RPMI8226 (cell line): Measurements from ENCODE around the gene MYO5B.

Source experiments
- DNase-seq: peaks from one replicate; pipeline ENCODE4 v3.0.0-alpha.2; 2015

MYO5B gene

DNA sequence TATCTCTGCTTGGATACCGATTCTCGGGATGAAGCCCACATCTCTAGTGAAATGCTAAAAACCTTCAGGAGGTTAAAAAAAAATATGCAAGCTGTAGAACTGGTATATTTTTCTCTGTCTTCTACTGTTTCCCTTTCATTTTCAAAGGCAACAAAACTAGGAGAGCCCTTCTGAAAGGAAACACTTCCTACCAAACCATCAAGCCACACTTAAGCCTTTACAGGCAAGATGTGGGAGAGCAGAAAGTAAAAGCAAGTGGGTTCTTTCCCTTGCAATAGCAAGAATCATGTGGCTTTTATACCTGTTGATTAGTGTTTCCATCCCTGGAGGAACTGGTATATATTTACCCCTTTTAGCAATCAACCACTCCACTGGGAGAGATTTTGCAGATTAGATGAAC lies 233.7 kb downstream of the MYO5B start:
- no peak for DNase-seq

DNA sequence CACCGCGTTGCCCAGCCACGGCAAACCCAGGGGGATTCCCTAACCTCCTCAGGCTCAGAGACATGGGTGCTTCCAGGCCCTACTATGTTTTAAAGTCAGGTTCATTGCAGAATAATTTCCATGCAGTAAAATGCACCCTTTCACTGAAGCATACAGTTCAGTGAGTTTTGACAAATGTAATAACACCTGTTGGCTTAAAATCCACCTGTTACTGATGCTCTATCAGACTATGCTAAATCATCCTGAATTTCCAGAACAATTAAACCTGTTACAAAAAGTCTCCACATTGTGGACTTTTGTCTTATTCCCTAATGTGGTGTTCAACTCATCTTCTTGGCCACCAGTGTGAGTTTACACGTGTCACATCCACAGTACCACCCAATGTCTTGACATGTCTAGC lies 234.6 kb downstream of the MYO5B start:
- DNase-seq: no peak

DNA sequence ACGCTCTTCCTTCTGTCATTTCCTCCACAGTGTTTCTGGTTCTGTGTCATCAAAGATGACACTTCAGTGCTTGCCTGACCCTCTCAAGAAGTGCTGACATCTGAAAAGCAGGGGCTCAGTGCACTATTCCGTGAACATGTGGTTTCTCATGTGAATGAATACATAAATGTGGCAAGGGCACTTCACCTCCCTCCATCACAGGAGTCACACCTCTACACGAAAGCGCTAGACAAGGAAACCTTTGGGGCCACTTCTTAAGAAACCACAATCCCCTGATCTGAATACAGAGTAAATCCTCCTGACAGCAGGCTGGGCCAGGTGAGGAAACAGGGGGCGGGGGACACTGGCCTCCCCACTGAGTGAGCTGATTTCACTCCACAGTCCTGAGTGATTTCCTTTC lies 235.8 kb downstream of the MYO5B start:
- peak; percentile 23 for DNase-seq

DNA sequence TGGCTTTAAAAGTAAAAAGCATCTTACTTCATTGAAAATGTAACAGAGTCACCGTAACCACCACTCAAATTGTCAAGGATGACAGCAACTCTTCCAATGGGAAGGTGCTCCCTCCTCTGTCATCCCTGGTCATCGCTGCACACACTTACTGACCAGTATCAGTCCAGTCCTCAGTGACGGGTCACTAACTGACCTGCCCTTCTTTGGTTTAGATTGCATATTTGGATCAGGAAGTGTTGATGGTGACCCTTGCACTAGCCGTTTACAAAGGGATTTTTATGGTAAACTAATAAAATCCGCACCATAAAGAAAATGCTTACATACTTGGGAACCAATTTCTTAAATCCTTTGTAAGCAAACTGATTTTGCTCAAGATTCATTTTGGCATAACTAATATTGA lies 239.7 kb downstream of the MYO5B start:
- DNase-seq: no peak

DNA sequence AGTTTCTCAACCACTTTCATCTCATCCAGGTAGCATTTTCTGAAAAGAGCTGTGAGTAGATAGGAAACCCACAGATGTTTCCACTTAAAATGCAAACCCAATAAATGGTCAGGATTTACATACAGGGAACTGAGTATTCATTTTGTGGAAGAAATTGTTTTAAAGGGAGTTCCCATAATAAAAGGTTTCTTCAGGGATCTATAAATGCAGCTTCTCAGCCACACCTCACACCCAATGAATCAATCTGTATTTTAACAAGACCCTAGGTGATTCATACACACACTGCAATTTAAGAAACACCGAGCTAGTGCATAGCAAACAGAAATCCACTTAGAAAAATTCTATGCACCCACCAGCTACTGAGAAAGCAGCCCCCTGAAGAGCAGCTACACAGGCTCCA lies 241.6 kb downstream of the MYO5B start:
- no peak for DNase-seq

DNA sequence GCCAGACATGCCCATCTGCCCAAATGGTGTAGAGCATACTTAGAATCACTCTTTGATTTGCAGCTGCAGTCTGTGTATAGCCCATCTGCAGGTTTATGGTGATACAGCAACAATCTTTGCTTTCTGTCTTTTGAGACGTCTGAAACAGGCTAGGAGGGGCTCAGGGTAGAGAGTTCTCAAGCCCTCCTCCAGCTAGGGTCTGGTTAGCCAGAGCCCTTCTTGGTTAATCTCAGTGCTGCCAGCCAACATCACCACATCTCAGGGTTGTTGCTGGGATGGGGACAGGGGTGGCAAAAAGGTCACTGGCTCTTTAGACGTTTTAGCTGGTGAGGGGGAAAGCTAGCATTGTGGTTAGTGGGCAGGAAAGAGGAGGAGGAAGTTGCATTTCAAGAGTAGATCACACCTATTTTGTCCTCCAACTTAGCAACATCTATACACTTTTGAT lies 245.0 kb downstream of the MYO5B start:
- no peak for DNase-seq

DNA sequence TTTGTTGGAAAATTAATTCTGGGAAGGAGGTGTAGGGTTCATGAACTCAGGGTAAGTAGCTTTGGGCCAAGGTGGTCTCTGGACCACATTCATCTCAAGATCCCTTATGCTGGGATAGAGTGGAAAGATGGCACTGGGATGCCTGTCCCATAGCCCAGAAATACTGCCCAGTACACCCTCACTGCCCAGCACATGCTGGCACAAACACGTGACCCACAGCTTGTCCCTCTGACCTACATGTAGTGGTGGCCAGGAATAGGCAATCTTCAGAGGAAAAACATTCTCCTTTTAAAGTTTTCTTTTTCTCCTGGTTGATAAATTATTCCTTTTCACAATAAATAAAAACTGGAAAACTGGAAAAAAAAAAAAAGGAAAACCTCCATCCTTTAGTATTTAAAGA lies 246.0 kb downstream of the MYO5B start:
- DNase-seq: no peak

DNA sequence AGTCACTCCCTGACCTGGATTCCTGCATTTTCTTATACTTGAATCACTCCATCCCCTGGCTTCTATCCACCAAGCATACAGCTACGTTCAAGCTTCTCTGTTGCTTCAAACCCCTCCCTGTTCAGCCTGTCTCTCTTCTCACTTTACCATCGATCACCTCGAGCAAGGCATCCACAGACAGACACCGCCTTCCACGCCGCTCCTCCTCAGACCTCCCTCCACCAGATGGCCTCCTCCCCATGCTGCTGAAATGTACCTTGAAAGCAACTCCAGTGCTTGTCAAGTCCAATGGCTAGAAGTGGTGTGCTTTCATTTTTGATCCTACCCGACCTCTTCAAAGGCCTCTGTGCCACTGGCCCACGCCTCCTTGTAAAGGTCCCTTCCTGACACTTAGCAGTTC lies 250.3 kb downstream of the MYO5B start:
- peak; percentile 37 for DNase-seq

DNA sequence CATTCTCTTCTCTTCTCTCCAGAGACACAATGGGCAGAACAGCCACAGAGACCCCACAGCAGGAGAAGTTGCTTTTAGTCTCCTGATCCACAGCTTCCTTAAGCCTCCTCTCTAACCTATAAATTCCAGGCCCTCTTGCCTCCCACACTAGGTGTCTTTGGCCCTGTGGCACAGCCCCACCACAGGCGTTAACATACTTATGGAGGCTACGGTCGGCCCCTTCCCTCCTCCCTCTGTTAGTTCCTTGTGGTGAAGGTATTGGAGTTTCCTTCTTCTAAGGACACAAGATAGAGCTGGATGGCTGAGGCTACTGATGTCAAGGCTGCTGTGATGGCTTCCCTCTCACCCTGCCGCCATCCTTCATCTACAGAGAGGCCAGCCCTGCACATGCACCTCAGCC lies 258.1 kb downstream of the MYO5B start:
- DNase-seq: no peak

DNA sequence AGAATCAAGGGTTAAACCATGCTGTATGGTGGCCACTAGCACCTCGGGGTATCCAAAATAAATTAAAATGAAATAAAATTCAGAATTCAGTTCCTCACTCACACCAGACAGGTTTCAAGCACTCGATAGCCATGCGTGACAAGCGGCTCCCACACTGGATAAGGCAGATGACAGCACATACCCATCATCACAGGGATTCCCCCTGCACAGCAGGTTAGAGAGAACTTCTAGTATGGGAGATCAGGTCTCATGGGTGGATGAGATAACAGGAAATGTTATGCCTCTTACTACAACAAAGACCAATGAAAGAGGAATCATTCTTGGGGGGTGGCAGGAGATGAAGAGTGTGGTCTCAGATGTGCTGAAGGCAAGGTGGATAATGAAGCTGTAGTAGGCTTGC lies 259.7 kb downstream of the MYO5B start:
- no peak for DNase-seq

DNA sequence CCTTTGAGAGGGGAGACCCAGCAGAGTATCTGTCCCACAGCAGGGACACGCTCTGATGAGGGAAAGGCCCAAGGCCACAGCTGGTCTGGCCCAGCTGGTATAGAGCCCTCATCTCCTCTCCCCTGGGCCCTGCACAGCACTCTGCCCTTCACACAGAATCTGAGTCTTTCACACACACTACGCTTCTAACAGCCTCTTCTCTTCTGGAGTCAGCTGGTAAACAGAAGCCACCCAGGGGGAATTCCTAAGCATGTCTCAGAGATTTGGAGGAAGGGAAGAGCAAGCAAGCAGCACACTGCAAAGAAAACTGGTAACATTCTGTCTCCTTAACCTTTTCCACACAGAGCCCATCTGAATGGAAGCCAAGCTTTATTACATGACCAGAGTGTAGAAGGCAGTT lies 260.5 kb downstream of the MYO5B start:
- DNase-seq: no peak

DNA sequence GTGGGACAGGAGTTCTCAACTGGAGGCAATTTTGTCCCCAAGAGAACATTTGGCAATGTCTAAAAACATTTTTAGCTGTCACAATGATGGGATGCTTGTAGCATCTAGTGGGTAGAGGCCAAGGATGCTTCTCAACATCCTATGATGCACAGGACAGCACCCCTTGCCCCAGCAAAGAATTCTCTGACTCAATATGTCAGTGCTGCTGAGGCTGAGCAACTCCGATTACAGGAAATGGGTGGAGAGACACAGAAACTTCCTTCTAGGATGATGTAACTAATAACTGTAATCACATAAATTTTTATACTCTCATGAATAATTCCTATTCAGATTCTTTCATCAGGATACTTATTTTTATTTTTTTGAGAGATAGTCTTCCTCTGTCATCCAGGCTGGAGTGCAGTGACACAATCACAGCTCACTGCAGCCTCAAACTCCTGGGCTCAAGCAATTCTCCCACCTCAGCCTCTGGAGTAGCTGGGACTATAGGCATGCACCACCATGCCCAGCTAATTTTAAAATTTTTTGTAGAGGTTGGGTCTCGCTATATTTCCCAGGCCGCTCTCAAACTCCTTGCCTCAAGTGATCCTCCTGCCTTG lies 261.3 kb downstream of the MYO5B start:
- no peak for DNase-seq

DNA sequence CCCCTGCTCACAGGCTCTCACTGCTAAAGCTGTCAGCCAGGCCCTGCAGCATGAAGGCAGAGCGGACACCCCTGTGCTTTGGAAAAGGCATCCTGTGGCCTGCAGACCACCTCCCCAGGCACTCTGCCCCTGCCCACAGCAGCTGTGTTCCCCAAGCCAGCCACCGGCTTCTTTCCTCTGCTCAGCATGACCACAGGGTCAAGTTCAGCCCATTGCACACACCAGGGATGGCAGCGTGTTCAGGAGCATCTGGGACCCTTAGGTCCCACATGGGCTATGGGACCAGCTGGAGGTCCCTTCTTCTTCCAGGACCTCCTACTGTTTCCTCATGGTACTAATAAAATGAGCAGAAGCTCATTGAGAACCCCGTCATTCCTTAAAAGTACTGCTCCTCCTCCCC lies 263.2 kb downstream of the MYO5B start:
- no peak for DNase-seq

DNA sequence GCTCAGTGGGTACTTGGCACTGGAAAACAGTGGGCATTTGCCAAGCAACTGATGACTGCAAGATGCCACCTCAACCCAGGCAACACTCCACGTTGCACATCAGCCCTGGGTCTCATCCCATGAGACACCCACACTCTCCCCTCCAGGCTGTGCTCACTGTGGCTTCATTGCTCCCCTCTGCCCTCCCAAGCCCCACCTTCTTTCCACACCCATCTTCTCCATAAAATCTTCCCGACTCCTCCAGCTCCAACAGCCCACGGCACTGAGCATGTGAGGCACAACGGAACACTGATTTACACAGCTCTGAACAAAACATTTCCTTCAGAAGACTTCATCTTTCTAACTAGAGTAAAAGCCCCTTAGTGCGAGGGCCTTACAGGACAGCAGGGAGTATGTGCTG lies 263.8 kb downstream of the MYO5B start:
- DNase-seq: no peak

DNA sequence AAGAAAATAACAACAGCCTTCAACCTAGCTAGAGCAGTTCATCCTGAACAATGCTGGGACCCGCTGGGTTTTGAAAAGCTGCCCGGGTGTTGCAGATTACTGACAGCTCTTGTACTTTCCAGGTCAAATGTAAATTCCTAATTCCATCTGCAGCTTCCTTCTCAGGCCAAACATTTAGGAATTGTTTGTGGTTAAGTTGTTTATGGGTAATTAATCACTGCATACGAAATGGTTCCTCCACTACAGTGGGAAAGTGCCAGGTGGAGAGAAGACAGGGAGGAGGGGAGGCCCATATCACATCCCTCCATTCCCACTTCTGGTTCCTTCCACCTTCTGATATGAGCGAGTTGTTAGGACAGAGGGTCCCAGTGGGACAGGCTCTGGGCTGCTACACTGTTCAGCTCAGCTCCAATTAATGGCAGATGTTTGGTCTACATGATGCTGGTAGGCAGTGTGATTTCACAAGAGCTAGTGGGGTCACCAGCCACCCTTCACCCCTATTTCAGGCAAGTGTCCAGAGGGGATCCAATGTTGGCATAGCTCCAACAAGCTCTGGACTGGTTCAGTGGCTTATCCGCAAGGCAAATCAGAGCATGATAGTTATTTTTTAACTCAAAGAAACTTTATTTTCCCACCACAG lies 268.7 kb downstream of the MYO5B start:
- no peak for DNase-seq

DNA sequence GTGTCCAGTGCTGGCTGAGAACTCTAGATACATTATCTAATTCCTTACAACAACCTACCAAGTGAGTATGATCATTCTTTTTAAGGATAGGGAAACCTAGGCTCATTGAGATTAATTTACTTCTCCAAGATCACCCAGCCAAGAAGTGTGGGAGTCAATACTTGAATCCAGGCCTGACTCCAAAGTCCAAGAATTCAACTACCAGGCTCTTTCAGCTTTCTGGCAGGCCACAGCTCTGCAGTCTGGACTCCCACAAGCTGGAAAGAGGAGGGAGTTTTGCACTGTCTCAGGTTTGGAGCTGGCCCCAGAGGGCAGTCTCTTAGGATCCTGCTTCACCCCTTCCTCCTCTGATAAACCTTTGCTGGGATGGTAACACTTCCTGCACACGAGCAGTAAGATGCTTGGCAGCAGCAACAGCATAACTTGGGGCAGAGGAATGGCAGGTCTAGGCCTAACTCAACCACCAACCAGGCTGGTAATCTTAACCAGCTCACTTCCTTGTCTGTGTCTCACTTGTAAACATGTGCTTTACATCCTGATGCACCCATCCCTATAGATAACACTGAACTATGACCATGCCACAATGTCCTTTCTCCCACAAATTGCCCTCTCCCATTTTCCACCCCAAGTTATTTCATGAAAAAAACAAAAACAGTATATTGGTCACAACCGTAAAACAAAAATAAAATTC lies 270.5 kb downstream of the MYO5B start:
- DNase-seq: no peak

DNA sequence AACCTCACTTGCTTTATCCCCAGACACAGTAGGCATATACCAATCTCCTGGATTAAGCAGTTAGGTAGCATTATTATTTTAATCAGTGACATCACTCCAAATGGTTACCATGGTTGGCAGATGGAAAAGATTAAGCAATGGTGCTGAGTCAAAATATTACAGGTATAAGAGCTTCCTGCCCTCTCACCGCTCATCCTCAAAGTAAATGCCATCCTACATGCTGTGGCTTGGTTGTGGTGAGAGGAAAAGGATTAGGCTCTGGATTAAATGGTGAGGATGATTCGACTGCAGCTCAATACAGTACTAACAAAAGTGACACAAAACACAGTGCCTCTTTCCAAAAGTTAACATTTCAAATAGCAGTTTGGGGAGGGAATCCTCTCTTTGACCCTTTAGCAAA lies 272.7 kb downstream of the MYO5B start:
- DNase-seq: no peak

DNA sequence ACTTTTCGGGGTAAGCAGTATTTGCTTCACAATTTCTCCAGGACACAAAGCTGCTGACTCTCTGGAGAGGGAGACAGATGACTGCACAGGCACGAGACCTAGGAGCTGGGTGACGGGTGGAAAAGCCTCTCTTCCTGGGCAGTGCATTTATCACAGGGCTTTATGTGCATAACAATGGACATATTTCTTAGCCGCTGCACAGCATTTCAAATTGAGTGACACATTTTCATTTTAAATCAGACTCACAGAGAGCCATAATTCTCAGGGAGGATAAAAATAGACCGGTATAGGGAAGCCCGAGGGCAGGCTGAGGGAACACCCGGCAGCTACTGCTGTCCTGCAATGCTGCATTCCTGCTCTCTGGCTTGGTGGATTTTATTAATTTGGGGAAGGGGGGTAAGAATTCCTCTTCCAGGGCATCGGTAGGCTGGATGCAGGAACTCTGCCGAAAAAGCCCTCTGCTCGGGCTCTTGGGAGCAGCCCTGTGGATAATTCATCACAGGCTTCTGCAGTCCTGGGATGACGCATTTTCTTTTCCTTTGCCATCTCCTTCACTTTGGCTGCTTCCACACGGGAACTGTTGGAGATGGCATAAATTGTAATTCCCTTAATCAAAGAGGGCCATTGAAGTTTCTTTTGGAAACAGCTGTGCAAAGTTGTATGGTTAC lies 273.5 kb downstream of the MYO5B start:
- DNase-seq: no peak

DNA sequence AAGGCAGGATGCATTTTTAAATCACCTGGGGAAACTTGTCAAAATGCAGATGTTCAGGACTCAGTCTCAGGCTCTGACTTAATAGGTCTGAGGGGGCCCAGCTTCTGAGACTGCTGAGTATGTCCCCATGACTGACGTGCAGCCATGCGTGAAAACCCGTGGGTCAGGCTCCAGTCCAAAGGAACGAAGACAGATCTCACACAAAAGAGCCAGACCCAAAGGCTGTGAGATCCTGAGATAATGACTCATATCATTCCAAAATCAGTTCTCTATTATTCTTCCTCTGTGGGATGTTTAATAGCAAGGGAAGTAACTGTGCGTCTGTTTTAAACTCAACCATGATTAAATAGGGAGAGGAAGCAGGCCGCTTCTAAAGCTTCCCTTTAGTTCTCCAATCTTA lies 274.2 kb downstream of the MYO5B start:
- no peak for DNase-seq

DNA sequence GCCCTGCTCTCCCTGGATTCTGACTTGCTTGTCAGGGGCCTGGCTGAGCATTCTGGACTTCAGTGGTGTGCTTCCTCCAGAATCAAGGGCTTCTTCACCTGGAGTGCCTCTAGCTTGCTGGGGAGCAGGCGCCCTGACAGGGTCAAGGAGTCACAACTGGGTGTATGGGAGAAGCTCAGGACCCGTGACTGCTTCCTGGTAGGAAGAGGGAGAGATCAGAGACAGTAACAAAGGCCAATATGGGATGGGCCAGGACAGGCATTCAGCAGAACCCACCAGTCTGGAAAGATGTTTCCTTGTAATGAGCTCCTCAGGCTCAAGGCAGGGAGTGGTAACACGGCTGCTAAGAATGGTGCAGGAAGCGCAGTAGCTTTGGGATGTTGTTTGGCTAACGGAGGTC lies 277.2 kb downstream of the MYO5B start:
- no peak for DNase-seq

DNA sequence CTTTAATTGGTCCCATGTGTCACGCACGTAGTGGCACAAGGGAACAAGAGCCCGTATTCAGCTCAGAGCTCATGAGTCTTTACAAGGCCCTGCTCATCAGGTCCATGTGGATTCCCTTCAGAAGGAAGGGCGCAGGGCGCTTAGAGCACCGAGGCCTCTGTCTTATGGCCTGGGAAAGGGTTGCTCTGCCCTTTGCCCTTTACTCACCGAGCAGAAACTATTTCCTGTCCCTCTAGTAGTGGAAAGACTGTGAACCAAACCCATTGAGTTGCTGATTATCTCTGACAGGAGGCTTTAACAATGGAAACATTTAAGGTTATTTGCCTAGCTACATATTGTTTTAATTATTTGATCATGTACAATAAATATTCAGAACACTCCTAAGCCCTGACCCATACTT lies 279.6 kb downstream of the MYO5B start:
- no peak for DNase-seq

DNA sequence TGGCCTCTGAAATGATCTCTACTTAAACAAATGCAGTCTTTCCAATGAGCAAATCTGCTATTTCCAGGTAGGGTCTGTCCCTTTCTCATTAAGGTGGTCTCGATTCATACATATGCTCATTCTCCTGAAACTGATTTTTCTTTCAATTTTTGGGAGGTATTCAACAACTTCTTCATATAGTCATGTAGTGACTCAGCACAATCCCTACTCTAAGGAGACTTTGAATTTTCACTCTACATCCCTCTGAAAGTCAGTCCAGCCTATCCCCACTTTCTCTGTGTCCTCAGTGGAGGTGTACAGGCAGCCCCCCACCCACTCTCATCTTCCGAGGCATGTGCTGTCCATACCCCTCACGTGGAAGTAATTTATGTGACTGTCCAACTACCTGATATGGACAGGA lies 281.7 kb downstream of the MYO5B start:
- DNase-seq: no peak

DNA sequence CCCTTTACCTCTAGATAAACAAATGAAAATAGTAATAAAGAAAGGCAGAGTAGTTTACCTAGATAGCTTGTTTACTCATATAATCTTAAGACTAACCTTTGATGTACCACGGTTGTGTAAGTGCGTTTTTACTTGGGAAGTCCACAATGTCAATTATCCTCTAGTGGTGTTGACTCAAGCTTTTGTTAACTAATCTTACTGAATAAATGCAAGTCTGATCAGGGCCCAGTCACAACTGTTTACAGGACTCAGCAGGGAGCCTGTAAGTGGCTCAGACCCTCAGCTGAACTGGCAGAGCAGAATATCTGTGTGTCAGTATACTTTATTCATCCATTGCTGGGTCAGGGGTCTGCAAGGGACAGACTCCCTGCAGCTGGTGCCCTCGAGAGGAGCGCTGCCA lies 283.5 kb downstream of the MYO5B start:
- no peak for DNase-seq

DNA sequence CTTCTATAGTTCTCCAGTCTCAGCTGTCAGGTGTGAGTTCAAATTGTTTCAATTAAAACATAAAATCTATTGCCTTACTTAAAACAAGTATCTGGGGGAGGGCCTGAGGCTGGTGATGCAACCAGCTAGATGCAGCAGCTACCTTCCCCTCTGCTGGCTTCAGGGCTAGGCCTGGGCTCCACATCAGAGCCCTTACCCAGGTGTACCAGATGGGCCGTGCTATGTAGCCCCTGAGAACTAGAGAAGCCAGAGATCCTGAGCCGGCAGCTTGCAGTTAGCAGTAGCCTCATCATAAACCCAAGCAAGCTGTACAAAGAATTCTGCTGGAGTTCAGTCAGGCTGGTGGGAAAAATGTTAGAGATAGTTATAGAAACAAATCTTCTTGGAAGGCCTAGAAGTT lies 284.0 kb downstream of the MYO5B start:
- DNase-seq: no peak
